Measurements from ENCODE around the gene EXOC1L.

DNA sequence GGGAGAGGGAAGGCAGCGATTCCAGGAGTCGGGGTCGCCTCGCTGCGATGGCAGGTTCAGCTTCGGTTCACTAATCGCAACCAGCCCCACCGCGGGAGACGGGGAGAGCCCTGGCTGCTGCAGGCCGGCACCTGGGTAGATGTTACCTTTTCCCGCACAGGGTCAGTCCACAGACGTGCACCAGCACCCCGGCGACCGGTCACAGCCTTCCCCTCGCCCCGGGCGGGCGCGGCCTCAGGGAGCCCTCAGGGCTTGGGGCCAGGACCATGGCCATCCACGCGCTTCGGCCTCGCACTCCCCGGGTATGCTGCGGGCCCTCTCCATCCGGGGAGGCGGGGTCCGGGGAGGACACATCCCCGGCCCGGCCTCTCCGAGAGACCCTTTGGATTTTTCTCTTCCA lies 26.1 kb upstream of the EXOC1L start:
- TF ChIP-seq, protein P1, sequence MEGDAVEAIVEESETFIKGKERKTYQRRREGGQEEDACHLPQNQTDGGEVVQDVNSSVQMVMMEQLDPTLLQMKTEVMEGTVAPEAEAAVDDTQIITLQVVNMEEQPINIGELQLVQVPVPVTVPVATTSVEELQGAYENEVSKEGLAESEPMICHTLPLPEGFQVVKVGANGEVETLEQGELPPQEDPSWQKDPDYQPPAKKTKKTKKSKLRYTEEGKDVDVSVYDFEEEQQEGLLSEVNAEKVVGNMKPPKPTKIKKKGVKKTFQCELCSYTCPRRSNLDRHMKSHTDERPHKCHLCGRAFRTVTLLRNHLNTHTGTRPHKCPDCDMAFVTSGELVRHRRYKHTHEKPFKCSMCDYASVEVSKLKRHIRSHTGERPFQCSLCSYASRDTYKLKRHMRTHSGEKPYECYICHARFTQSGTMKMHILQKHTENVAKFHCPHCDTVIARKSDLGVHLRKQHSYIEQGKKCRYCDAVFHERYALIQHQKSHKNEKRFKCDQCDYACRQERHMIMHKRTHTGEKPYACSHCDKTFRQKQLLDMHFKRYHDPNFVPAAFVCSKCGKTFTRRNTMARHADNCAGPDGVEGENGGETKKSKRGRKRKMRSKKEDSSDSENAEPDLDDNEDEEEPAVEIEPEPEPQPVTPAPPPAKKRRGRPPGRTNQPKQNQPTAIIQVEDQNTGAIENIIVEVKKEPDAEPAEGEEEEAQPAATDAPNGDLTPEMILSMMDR (IDR thresholded peaks at IDR 0.05): no peak
- TF ChIP-seq EZH2 (IDR thresholded peaks at IDR 0.05; ENCODE audit: borderline replicate concordance, insufficient read depth, low read depth, low read length, poor library complexity, severe bottlenecking): no peak
